ENCODE measurements around the gene TEF. TPM values are rescaled to one million over a fixed set of nuclear protein-coding genes. Genes with fewer than 3 reads are reported as not detected.
"Not testable (repeated sequence)": the region's sequence is repeated elsewhere in the genome, so short reads cannot be mapped to it uniquely, and the experiment has no call there.

Gene TEF
- total and polyA plus RNA-seq, 2 experiments from 2014 or later: 5.4 to 8.9 TPM

- no peaks in the 10 kb centered on the region for H3K9me3 ChIP-seq (ENCODE audit: low read depth)
- H4K20me1 ChIP-seq (ENCODE audit: insufficient read depth, poor library complexity, severe bottlenecking): peaks cover 63% of the 10 kb centered on the region
- H3K36me3 ChIP-seq (replicated peaks; ENCODE audit: insufficient read depth, low read depth): no peaks in the 10 kb centered on the region
- H2AFZ ChIP-seq: no peak overlapping the region
- no peak overlapping the region for H3K4me3 ChIP-seq
- no peaks in the 10 kb centered on the region for H3K9me2 ChIP-seq (replicated peaks; ENCODE audit: insufficient read depth)
- peaks cover 62% of the 10 kb centered on the region for H3K79me2 ChIP-seq
- 83% methylated on average over 4 of the region's 4 CpGs for WGBS (ENCODE audit: low lambda C conversion rate, missing lambda C conversion rate)
- no peak overlapping the region for H3K27ac ChIP-seq
- no peak overlapping the region for H3K4me2 ChIP-seq
- no peak for DNase-seq (ENCODE audit: low spot score)
- TF ChIP-seq EZH2phosphoT487 (IDR thresholded peaks at IDR 0.05; ENCODE audit: low read depth, severe bottlenecking, unreplicated experiment) (no peak), CTCF (IDR thresholded peaks at IDR 0.05; ENCODE audit: poor library complexity) (no peak), EZH2 (IDR thresholded peaks at IDR 0.05; ENCODE audit: borderline replicate concordance) (no peak)
- H3K4me1 ChIP-seq (ENCODE audit: insufficient read depth): no peaks in the 10 kb centered on the region
- H3K27me3 ChIP-seq: no peaks in the 10 kb centered on the region
Observed at GRCh38 chr22:41435560-41435959, 53.8 kb downstream of the TEF start.

- Histone ChIP-seq H3K27me3 (no peaks in the 10 kb centered on the region), H3K9me2 (replicated peaks; ENCODE audit: insufficient read depth) (no peaks in the 10 kb centered on the region), H3K4me1 (ENCODE audit: insufficient read depth) (no peaks in the 10 kb centered on the region), H2AFZ (no peak overlapping the region), H3K27ac (no peak overlapping the region), H3K4me2 (no peak overlapping the region), H3K79me2 (peaks cover 72% of the 10 kb centered on the region), H3K36me3 (replicated peaks; ENCODE audit: insufficient read depth, low read depth) (no peaks in the 10 kb centered on the region), H3K9me3 (ENCODE audit: low read depth) (no peaks in the 10 kb centered on the region), H4K20me1 (ENCODE audit: insufficient read depth, poor library complexity, severe bottlenecking) (peaks cover 72% of the 10 kb centered on the region), H3K4me3 (no peak overlapping the region)
- TF ChIP-seq EZH2phosphoT487 (IDR thresholded peaks at IDR 0.05; ENCODE audit: low read depth, severe bottlenecking, unreplicated experiment) (no peak), CTCF (IDR thresholded peaks at IDR 0.05; ENCODE audit: poor library complexity) (no peak), EZH2 (IDR thresholded peaks at IDR 0.05; ENCODE audit: borderline replicate concordance) (no peak)
- no peak for DNase-seq (ENCODE audit: low spot score)
- WGBS (ENCODE audit: low lambda C conversion rate, missing lambda C conversion rate): 92% methylated on average over 19 of the region's 23 CpGs
Observed at GRCh38 chr22:41436322-41437113, 54.8 kb downstream of the TEF start.

- no peak for TF ChIP-seq CTCF (IDR thresholded peaks at IDR 0.05; ENCODE audit: poor library complexity)
- TF ChIP-seq EZH2 (IDR thresholded peaks at IDR 0.05; ENCODE audit: borderline replicate concordance): no peak
- TF ChIP-seq EZH2phosphoT487 (IDR thresholded peaks at IDR 0.05; ENCODE audit: low read depth, severe bottlenecking, unreplicated experiment): no peak
- Histone ChIP-seq H3K9me3 (ENCODE audit: low read depth) (no peaks in the 10 kb centered on the region), H3K27me3 (no peaks in the 10 kb centered on the region), H3K36me3 (replicated peaks; ENCODE audit: insufficient read depth, low read depth) (no peaks in the 10 kb centered on the region), H3K79me2 (peaks cover 79% of the 10 kb centered on the region), H4K20me1 (ENCODE audit: insufficient read depth, poor library complexity, severe bottlenecking) (peaks cover 77% of the 10 kb centered on the region), H3K4me1 (ENCODE audit: insufficient read depth) (no peaks in the 10 kb centered on the region), H3K9me2 (replicated peaks; ENCODE audit: insufficient read depth) (no peaks in the 10 kb centered on the region), H2AFZ (no peak overlapping the region), H3K27ac (no peak overlapping the region), H3K4me3 (no peak overlapping the region), H3K4me2 (no peak overlapping the region)
- WGBS (ENCODE audit: low lambda C conversion rate, missing lambda C conversion rate): 94% methylated on average over 7 of the region's 7 CpGs
- DNase-seq (ENCODE audit: low spot score): no peak
Observed at GRCh38 chr22:41437198-41437597, 55.5 kb downstream of the TEF start.

- not testable (repeated sequence) for DNase-seq (ENCODE audit: low spot score); H3K4me1 ChIP-seq (ENCODE audit: insufficient read depth); H3K9me2 ChIP-seq (replicated peaks; ENCODE audit: insufficient read depth); H3K27ac ChIP-seq; H3K27me3 ChIP-seq; H3K36me3 ChIP-seq (replicated peaks; ENCODE audit: insufficient read depth, low read depth); H3K4me2 ChIP-seq; H3K9me3 ChIP-seq (ENCODE audit: low read depth); H3K4me3 ChIP-seq; H2AFZ ChIP-seq
- Histone ChIP-seq H4K20me1 (ENCODE audit: insufficient read depth, poor library complexity, severe bottlenecking) (peaks cover 76% of the 10 kb centered on the region), H3K79me2 (peaks cover 92% of the 10 kb centered on the region)
- whole genome bisulfite sequencing (ENCODE audit: low lambda C conversion rate, missing lambda C conversion rate): 93% methylated on average over 5 of the region's 5 CpGs
Observed at GRCh38 chr22:41440511-41440910, 58.8 kb downstream of the TEF start.
